Measurements from ENCODE around the gene TADA3.

DNA sequence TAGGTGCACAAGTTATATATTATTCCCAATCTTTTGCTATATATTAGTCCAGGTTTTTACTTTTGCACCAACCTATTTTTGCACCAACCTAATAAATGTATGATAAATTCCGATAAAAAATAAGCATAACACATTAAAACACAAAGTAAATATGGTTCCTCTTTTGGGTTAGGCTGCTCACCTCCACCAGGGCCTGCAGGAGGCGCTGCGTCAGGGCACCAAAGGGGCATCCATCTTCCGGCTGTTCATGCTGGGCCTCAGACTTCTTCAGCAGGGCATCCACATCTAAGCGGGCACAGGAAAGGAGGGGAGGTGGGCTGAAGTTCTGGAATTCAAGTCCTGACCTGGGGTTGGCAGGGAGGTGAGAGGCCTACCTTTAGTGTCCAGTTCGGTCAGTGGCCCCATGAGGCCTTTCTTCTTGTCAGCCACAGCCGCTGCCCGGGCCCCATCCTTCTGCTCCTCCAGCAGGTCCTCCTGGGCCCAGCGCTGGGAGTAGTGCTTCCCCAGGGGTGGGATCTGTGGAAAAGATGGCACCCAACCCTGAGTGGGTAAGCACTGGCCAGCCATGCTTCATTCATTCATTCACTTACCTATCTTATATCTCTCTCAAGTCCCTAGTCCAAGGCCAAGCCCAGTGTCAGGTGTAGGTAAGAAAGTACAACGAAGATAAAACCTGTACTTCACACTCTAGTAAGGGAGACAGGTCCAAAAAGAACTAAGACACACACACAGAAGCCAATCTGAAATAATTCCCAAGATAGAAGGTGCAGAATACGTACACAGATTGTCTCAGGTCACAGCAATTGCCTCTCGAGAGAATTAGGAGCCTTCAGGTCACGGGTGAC, 5.2 kb downstream of the TADA3 start:
- TF ChIP-seq, protein P1, sequence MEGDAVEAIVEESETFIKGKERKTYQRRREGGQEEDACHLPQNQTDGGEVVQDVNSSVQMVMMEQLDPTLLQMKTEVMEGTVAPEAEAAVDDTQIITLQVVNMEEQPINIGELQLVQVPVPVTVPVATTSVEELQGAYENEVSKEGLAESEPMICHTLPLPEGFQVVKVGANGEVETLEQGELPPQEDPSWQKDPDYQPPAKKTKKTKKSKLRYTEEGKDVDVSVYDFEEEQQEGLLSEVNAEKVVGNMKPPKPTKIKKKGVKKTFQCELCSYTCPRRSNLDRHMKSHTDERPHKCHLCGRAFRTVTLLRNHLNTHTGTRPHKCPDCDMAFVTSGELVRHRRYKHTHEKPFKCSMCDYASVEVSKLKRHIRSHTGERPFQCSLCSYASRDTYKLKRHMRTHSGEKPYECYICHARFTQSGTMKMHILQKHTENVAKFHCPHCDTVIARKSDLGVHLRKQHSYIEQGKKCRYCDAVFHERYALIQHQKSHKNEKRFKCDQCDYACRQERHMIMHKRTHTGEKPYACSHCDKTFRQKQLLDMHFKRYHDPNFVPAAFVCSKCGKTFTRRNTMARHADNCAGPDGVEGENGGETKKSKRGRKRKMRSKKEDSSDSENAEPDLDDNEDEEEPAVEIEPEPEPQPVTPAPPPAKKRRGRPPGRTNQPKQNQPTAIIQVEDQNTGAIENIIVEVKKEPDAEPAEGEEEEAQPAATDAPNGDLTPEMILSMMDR (conservative IDR thresholded peaks at IDR 0.05; ENCODE audit: low read depth in 2 of 2) = peak; percentile 74 to 88
- TF ChIP-seq, protein P2, sequence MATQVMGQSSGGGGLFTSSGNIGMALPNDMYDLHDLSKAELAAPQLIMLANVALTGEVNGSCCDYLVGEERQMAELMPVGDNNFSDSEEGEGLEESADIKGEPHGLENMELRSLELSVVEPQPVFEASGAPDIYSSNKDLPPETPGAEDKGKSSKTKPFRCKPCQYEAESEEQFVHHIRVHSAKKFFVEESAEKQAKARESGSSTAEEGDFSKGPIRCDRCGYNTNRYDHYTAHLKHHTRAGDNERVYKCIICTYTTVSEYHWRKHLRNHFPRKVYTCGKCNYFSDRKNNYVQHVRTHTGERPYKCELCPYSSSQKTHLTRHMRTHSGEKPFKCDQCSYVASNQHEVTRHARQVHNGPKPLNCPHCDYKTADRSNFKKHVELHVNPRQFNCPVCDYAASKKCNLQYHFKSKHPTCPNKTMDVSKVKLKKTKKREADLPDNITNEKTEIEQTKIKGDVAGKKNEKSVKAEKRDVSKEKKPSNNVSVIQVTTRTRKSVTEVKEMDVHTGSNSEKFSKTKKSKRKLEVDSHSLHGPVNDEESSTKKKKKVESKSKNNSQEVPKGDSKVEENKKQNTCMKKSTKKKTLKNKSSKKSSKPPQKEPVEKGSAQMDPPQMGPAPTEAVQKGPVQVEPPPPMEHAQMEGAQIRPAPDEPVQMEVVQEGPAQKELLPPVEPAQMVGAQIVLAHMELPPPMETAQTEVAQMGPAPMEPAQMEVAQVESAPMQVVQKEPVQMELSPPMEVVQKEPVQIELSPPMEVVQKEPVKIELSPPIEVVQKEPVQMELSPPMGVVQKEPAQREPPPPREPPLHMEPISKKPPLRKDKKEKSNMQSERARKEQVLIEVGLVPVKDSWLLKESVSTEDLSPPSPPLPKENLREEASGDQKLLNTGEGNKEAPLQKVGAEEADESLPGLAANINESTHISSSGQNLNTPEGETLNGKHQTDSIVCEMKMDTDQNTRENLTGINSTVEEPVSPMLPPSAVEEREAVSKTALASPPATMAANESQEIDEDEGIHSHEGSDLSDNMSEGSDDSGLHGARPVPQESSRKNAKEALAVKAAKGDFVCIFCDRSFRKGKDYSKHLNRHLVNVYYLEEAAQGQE (IDR thresholded peaks at IDR 0.05; ENCODE audit: unreplicated experiment) = no peak
- TF ChIP-seq EZH2 (IDR thresholded peaks at IDR 0.05; ENCODE audit: low read depth, unreplicated experiment) (no peak), JUNB (IDR thresholded peaks at IDR 0.05; ENCODE audit: unreplicated experiment) (no peak)
- TF ChIP-seq, protein P3, sequence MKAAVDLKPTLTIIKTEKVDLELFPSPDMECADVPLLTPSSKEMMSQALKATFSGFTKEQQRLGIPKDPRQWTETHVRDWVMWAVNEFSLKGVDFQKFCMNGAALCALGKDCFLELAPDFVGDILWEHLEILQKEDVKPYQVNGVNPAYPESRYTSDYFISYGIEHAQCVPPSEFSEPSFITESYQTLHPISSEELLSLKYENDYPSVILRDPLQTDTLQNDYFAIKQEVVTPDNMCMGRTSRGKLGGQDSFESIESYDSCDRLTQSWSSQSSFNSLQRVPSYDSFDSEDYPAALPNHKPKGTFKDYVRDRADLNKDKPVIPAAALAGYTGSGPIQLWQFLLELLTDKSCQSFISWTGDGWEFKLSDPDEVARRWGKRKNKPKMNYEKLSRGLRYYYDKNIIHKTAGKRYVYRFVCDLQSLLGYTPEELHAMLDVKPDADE (IDR thresholded peaks at IDR 0.05) = no peak

All from GM23338 (cell line).